ENCODE results near the gene AGRN.

GRCh38 chr1:1072849-1073742 is 53.2 kb downstream of the AGRN start:
- TF ChIP-seq PPARA (CRISPR knock-in tag; IDR thresholded peaks at IDR 0.05; ENCODE audit: borderline replicate concordance) (no peak), OSR1 (CRISPR knock-in tag; IDR thresholded peaks at IDR 0.05) (no peak), CREB5 (CRISPR knock-in tag; IDR thresholded peaks at IDR 0.05; ENCODE audit: low read depth) (no peak), RARB (CRISPR knock-in tag; IDR thresholded peaks at IDR 0.05) (no peak), ZFP30 (CRISPR knock-in tag; IDR thresholded peaks at IDR 0.05) (no peak), ZFP3 (CRISPR knock-in tag; IDR thresholded peaks at IDR 0.05) (no peak), ZNF565 (CRISPR knock-in tag; conservative IDR thresholded peaks at IDR 0.05; ENCODE audit: low read depth) (no peak), CSRNP3 (CRISPR knock-in tag; IDR thresholded peaks at IDR 0.05) (no peak), SNAI2 (CRISPR knock-in tag; IDR thresholded peaks at IDR 0.05) (no peak)

Data from SK-N-SH treated with all-trans-retinoic acid at 6 μM for 48 hours (cell line).